ENCODE results near the gene PLXNA3. TPM values are rescaled to one million over a fixed set of nuclear protein-coding genes. Genes with fewer than 3 reads are reported as not detected.
A peak's percentile ranks its signal among the peaks of the same experiment; 100 is the strongest.

The PLXNA3 gene
- polyA plus RNA-seq, 1 of the 3 experiments (the other 2 are of a cell fraction), result 33.2 TPM

DNA sequence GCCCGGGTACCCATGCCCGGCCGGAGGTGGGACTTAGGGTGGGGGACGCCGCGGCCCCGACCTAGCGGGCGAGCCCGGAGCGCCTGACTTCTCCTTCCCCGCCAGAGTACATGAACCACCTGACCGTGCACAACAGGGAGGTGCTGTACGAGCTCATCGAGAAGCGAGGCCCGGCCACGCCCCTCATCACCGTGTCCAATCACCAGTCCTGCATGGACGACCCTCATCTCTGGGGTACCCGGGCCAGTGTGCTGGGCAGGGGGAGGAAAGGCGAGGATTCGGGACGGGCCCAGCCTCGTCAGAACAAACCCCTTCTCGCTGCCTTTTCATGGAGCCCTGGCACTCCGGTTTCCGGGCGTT is 46.1 kb upstream of the PLXNA3 start:
- Histone ChIP-seq H3K36me3 (replicated peaks in 1 of 2; ENCODE audit: control insufficient read depth in 1 of 2, insufficient read depth in 2 of 2, low read length in 1 of 2) (no peaks in the 10 kb centered on the region), H3K4me3 (ENCODE audit: low read depth in 2 of 2, low read length in 1 of 2) (peak overlapping the region; percentile 57 to 63), H3K27me3 (ENCODE audit: insufficient read depth) (no peaks in the 10 kb centered on the region; the same call in 1 of the 2 replicates), H4K20me1 (ENCODE audit: insufficient read depth) (no peaks in the 10 kb centered on the region), H3K4me1 (ENCODE audit: control insufficient read depth in 1 of 2, insufficient read depth in 2 of 2, low read depth in 1 of 2, low read length in 1 of 2) (peaks cover 4 to 12% of the 10 kb centered on the region in 2 experiments; a peak in 1 of 4 replicates), H3K9ac (peak overlapping the region; percentile 74), H2AFZ (ENCODE audit: low read depth) (0 out of 2 replicates have a peak overlapping the region, but pooled peaks have one; percentile 24), H3K27ac (ENCODE audit: low read depth in 2 of 2, low read length in 1 of 2) (peak overlapping the region; percentile 69 to 70; a peak in 3 of 4 replicates), H3K4me2 (peak overlapping the region; percentile 79), H3K9me3 (no peaks in the 10 kb centered on the region), H3F3A (replicated peaks; ENCODE audit: insufficient read depth) (no peaks in the 10 kb centered on the region), H3K9me2 (no peaks in the 10 kb centered on the region), H3K79me2 (ENCODE audit: insufficient read depth) (peaks cover 21% of the 10 kb centered on the region)
- WGBS (ENCODE audit: low lambda C conversion rate), result 4% methylated on average over 17 of the region's 29 CpGs
- CTCF ChIA-PET, result interaction anchor here (1.5 kb wide), 1 partner anchor 116 kb away, joined by 4 read pairs; no protein-coding TSS in a partner anchor
- TF ChIP-seq, protein P1, sequence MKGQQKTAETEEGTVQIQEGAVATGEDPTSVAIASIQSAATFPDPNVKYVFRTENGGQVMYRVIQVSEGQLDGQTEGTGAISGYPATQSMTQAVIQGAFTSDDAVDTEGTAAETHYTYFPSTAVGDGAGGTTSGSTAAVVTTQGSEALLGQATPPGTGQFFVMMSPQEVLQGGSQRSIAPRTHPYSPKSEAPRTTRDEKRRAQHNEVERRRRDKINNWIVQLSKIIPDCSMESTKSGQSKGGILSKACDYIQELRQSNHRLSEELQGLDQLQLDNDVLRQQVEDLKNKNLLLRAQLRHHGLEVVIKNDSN (IDR thresholded peaks at IDR 0.05; ENCODE audit: borderline replicate concordance, low read depth), result peak; percentile 46; the same call in 1 of the 2 replicates
- TF ChIP-seq, protein P2, sequence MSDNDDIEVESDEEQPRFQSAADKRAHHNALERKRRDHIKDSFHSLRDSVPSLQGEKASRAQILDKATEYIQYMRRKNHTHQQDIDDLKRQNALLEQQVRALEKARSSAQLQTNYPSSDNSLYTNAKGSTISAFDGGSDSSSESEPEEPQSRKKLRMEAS (IDR thresholded peaks at IDR 0.05; ENCODE audit: low read depth), result 0 out of 2 replicates have a peak, but pooled peaks have one; percentile 7
- TF ChIP-seq POLR2AphosphoS5 (IDR thresholded peaks at IDR 0.05; ENCODE audit: low read depth, low read length), result no peak; the same call in 1 of the 2 replicates
- TF ChIP-seq, protein P3, sequence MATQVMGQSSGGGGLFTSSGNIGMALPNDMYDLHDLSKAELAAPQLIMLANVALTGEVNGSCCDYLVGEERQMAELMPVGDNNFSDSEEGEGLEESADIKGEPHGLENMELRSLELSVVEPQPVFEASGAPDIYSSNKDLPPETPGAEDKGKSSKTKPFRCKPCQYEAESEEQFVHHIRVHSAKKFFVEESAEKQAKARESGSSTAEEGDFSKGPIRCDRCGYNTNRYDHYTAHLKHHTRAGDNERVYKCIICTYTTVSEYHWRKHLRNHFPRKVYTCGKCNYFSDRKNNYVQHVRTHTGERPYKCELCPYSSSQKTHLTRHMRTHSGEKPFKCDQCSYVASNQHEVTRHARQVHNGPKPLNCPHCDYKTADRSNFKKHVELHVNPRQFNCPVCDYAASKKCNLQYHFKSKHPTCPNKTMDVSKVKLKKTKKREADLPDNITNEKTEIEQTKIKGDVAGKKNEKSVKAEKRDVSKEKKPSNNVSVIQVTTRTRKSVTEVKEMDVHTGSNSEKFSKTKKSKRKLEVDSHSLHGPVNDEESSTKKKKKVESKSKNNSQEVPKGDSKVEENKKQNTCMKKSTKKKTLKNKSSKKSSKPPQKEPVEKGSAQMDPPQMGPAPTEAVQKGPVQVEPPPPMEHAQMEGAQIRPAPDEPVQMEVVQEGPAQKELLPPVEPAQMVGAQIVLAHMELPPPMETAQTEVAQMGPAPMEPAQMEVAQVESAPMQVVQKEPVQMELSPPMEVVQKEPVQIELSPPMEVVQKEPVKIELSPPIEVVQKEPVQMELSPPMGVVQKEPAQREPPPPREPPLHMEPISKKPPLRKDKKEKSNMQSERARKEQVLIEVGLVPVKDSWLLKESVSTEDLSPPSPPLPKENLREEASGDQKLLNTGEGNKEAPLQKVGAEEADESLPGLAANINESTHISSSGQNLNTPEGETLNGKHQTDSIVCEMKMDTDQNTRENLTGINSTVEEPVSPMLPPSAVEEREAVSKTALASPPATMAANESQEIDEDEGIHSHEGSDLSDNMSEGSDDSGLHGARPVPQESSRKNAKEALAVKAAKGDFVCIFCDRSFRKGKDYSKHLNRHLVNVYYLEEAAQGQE (IDR thresholded peaks at IDR 0.05; ENCODE audit: low read depth, low read length), result no peak
- peak; percentile 81 for DNase-seq
- POLR2A ChIA-PET, result interaction anchor here (1.0 to 5.0 kb wide), 5 partner anchors 9 to 24 kb away, joined by 3 to 25 read pairs (median 4); partner anchors contain the start of gene RPL10

DNA sequence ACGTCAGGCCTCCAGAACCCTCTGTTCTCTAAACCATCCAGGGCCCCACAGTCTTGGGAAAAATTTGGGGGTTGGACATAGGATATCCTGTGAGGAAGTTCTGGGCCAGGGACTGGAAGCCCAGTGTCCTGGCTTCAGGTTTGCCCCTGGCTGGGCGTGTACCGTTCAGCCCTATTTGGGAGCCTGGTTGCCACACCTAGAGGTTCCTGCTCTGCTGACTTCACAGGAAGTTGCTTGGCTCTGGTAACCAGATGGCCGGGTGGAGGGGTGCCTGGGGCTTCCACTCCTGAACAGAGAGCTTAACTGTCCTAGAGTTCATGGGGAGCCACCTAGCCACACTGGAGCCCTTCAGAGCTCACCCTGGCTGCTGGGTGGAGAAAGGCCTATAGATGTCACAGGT is 45.6 kb upstream of the PLXNA3 start:
- Histone ChIP-seq H3K4me3 (ENCODE audit: low read depth in 2 of 2, low read length in 1 of 2) (peak overlapping the region; percentile 57 to 63), H3K79me2 (ENCODE audit: insufficient read depth) (peaks cover 21% of the 10 kb centered on the region), H3K4me2 (peak overlapping the region; percentile 79), H3K9ac (peak overlapping the region; percentile 74; the same call in 1 of the 2 replicates), H3F3A (replicated peaks; ENCODE audit: insufficient read depth) (no peaks in the 10 kb centered on the region), H3K27me3 (ENCODE audit: insufficient read depth) (no peaks in the 10 kb centered on the region; the same call in 1 of the 2 replicates), H3K9me3 (no peaks in the 10 kb centered on the region), H3K27ac (ENCODE audit: low read depth in 2 of 2, low read length in 1 of 2) (peak overlapping the region; percentile 69 to 70; a peak in 2 of 4 replicates), H2AFZ (ENCODE audit: low read depth) (no peak overlapping the region), H3K4me1 (ENCODE audit: control insufficient read depth in 1 of 2, insufficient read depth in 2 of 2, low read depth in 1 of 2, low read length in 1 of 2) (peaks cover 4 to 12% of the 10 kb centered on the region in 2 experiments; a peak in 1 of 4 replicates), H3K9me2 (no peaks in the 10 kb centered on the region), H3K36me3 (replicated peaks in 1 of 2; ENCODE audit: control insufficient read depth in 1 of 2, insufficient read depth in 2 of 2, low read length in 1 of 2) (no peaks in the 10 kb centered on the region), H4K20me1 (ENCODE audit: insufficient read depth) (no peaks in the 10 kb centered on the region)
- CTCF ChIA-PET, result interaction anchor here (1.5 kb wide), 1 partner anchor 115 kb away, joined by 4 read pairs; no protein-coding TSS in a partner anchor
- peak; percentile 57 for DNase-seq
- POLR2A ChIA-PET, result interaction anchor here (0.8 to 5.0 kb wide), 6 partner anchors 8 to 23 kb away, joined by 3 to 25 read pairs (median 4); partner anchors contain the start of genes ATP6AP1 and RPL10
- 20% methylated on average over 3 of the region's 4 CpGs for WGBS (ENCODE audit: low lambda C conversion rate)
- no peak for TF ChIP-seq SMC3 (IDR thresholded peaks at IDR 0.05; ENCODE audit: low read depth, low read length)
- TF ChIP-seq NRF1 (IDR thresholded peaks at IDR 0.05; ENCODE audit: low read depth, low read length), result no peak
- TF ChIP-seq, protein P4, sequence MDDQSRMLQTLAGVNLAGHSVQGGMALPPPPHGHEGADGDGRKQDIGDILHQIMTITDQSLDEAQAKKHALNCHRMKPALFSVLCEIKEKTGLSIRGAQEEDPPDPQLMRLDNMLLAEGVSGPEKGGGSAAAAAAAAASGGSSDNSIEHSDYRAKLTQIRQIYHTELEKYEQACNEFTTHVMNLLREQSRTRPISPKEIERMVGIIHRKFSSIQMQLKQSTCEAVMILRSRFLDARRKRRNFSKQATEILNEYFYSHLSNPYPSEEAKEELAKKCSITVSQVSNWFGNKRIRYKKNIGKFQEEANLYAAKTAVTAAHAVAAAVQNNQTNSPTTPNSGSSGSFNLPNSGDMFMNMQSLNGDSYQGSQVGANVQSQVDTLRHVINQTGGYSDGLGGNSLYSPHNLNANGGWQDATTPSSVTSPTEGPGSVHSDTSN (IDR thresholded peaks at IDR 0.05), result no peak
- no peak for TF ChIP-seq TAF1 (IDR thresholded peaks at IDR 0.05; ENCODE audit: borderline replicate concordance, low read depth, low read length)
- TF ChIP-seq JUND (IDR thresholded peaks at IDR 0.05), result no peak
- TF ChIP-seq, protein P3 (IDR thresholded peaks at IDR 0.05; ENCODE audit: low read depth, low read length), result no peak
- no peak for TF ChIP-seq MXI1 (IDR thresholded peaks at IDR 0.05; ENCODE audit: low read depth, low read length)
- TF ChIP-seq, protein P1 (IDR thresholded peaks at IDR 0.05; ENCODE audit: borderline replicate concordance, low read depth), result no peak
- TF ChIP-seq, protein P5, sequence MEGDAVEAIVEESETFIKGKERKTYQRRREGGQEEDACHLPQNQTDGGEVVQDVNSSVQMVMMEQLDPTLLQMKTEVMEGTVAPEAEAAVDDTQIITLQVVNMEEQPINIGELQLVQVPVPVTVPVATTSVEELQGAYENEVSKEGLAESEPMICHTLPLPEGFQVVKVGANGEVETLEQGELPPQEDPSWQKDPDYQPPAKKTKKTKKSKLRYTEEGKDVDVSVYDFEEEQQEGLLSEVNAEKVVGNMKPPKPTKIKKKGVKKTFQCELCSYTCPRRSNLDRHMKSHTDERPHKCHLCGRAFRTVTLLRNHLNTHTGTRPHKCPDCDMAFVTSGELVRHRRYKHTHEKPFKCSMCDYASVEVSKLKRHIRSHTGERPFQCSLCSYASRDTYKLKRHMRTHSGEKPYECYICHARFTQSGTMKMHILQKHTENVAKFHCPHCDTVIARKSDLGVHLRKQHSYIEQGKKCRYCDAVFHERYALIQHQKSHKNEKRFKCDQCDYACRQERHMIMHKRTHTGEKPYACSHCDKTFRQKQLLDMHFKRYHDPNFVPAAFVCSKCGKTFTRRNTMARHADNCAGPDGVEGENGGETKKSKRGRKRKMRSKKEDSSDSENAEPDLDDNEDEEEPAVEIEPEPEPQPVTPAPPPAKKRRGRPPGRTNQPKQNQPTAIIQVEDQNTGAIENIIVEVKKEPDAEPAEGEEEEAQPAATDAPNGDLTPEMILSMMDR (IDR thresholded peaks at IDR 0.05), result no peak
- TF ChIP-seq GABPA (IDR thresholded peaks at IDR 0.05; ENCODE audit: low read depth), result no peak

Measured in SK-N-SH (cell line).